HG02623 (cell line): Measurements from ENCODE around the gene EIPR1.

Experiments
- ATAC-seq: cut with Tn5 transposase; IDR thresholded peaks from one replicate; pipeline ENCODE4 v1.9.1; 2021; ENCODE audit warnings: moderate library complexity; ENCODE audit not compliant: unreplicated experiment

EIPR1 gene

GRCh38 chr2:3325458-3326181, 52.0 kb downstream of the EIPR1 start:
- ATAC-seq = no peak

- ATAC-seq = no peak
Measured at GRCh38 chr2:3324404-3325281, 53.0 kb downstream of the EIPR1 start.

- ATAC-seq = no peak
Measured at GRCh38 chr2:3324036-3324386, 53.6 kb downstream of the EIPR1 start.

- ATAC-seq = no peak
Measured at GRCh38 chr2:3323360-3324035, 54.1 kb downstream of the EIPR1 start.

- ATAC-seq = no peak
Measured at GRCh38 chr2:3322311-3322970, 55.2 kb downstream of the EIPR1 start.

GRCh38 chr2:3321825-3322224, 55.8 kb downstream of the EIPR1 start:
- no peak for ATAC-seq

GRCh38 chr2:3320910-3321605, 56.6 kb downstream of the EIPR1 start:
- ATAC-seq = no peak

GRCh38 chr2:3319745-3320566, 57.7 kb downstream of the EIPR1 start:
- no peak for ATAC-seq

GRCh38 chr2:3319134-3319533, 58.5 kb downstream of the EIPR1 start:
- ATAC-seq = no peak

GRCh38 chr2:3317871-3318590, 59.6 kb downstream of the EIPR1 start:
- ATAC-seq = no peak

- no peak for ATAC-seq
Measured at GRCh38 chr2:3317277-3317685, 60.3 kb downstream of the EIPR1 start.

- ATAC-seq = no peak
Measured at GRCh38 chr2:3316456-3317276, 61.0 kb downstream of the EIPR1 start.

- ATAC-seq = no peak
Measured at GRCh38 chr2:3314626-3315025, 63.0 kb downstream of the EIPR1 start.

- no peak for ATAC-seq
Measured at GRCh38 chr2:3313781-3314375, 63.7 kb downstream of the EIPR1 start.

- no peak for ATAC-seq
Measured at GRCh38 chr2:3312576-3313345, 64.9 kb downstream of the EIPR1 start.

GRCh38 chr2:3311601-3312000, 66.0 kb downstream of the EIPR1 start:
- no peak for ATAC-seq
